ENCODE data around the gene TMEM235. TPM values are rescaled to one million over a fixed set of nuclear protein-coding genes. Genes with fewer than 3 reads are reported as not detected.

The TMEM235 gene
- polyA plus RNA-seq, 1 of the 3 experiments (the other 2 are of a cell fraction), result not detected

- no peak for TF ChIP-seq CTCF (IDR thresholded peaks at IDR 0.05)
- peak; percentile 50; the same call in 1 of the 2 replicates for TF ChIP-seq MXI1 (IDR thresholded peaks at IDR 0.05; ENCODE audit: low read depth, low read length)
- peak; percentile 94 for TF ChIP-seq GATA2 (CRISPR knock-in tag; IDR thresholded peaks at IDR 0.05)
- no peak for TF ChIP-seq TEAD4 (IDR thresholded peaks at IDR 0.05; ENCODE audit: borderline replicate concordance, insufficient read depth)
- TF ChIP-seq FOXJ3 (CRISPR knock-in tag; IDR thresholded peaks at IDR 0.05), result peak; percentile 61; the same call in 1 of the 2 replicates
- TF ChIP-seq ELF1 (IDR thresholded peaks at IDR 0.05), result no peak
- peak; percentile 96 for TF ChIP-seq CHD2 (IDR thresholded peaks at IDR 0.05; ENCODE audit: low read length, partially characterized antibody)
- TF ChIP-seq EP300 (IDR thresholded peaks at IDR 0.05; ENCODE audit: borderline replicate concordance in 1 of 2, low read depth in 1 of 2, low read length in 1 of 2), result peak in 1 of 2 experiments; percentile 96; a peak in 2 of 4 replicates
- no peak for TF ChIP-seq PBX3 (IDR thresholded peaks at IDR 0.05)
- TF ChIP-seq RAD21 (IDR thresholded peaks at IDR 0.05; ENCODE audit: low read length), result peak; percentile 22; the same call in 1 of the 2 replicates
- TF ChIP-seq MAX (IDR thresholded peaks at IDR 0.05; ENCODE audit: low read depth), result no peak
- peak; percentile 80; the same call in 1 of the 2 replicates for TF ChIP-seq RCOR1 (IDR thresholded peaks at IDR 0.05; ENCODE audit: low read length)
- Histone ChIP-seq H4K20me1 (ENCODE audit: insufficient read depth) (no peaks in the 10 kb centered on the region), H3K27ac (ENCODE audit: low read depth in 2 of 2, low read length in 1 of 2) (peak overlapping the region; percentile 18 to 99; a peak in 3 of 4 replicates), H3F3A (replicated peaks; ENCODE audit: insufficient read depth) (no peaks in the 10 kb centered on the region), H3K79me2 (ENCODE audit: insufficient read depth) (no peaks in the 10 kb centered on the region), H3K9ac (no peak overlapping the region), H3K27me3 (ENCODE audit: insufficient read depth) (no peaks in the 10 kb centered on the region), H3K36me3 (replicated peaks in 1 of 2; ENCODE audit: control insufficient read depth in 1 of 2, insufficient read depth in 2 of 2, low read length in 1 of 2) (no peaks in the 10 kb centered on the region), H3K4me3 (ENCODE audit: low read depth in 2 of 2, low read length in 1 of 2) (no peak overlapping the region), H3K9me2 (no peaks in the 10 kb centered on the region), H3K4me1 (ENCODE audit: control insufficient read depth in 1 of 2, insufficient read depth in 2 of 2, low read depth in 1 of 2, low read length in 1 of 2) (peaks cover 5 to 73% of the 10 kb centered on the region in 2 experiments; a peak in 2 of 4 replicates), H2AFZ (ENCODE audit: low read depth) (no peak overlapping the region), H3K9me3 (no peaks in the 10 kb centered on the region), H3K4me2 (no peak overlapping the region)
- peak; percentile 78 for DNase-seq
- CTCF ChIA-PET, result interaction anchor here (0.6 to 4.8 kb wide), 11 partner anchors 12 to 452 kb away, joined by 3 to 30 read pairs (median 6); no protein-coding TSS in a partner anchor
- WGBS (ENCODE audit: low lambda C conversion rate), result 53% methylated on average over 17 of the region's 18 CpGs
- POLR2A ChIA-PET, result interaction anchor here (0.6 to 2.5 kb wide), 9 partner anchors 9 to 99 kb away, joined by 3 to 6 read pairs (median 3); no protein-coding TSS in a partner anchor
Measured at GRCh38 chr17:78256707-78257591, 25.5 kb downstream of the TMEM235 start.

Data from SK-N-SH (cell line).